Esophagus (tissue), 2 donors: Measurements from ENCODE around the gene MRPL12. TPM values are rescaled to one million over a fixed set of nuclear protein-coding genes. Genes with fewer than 3 reads are reported as not detected.

Source experiments
- H3K27ac ChIP-seq, 2 donors: one replicate each; pipeline ENCODE4 v1.5.1; 2013; ENCODE audit warnings: low read depth in 2 of 2, mild to moderate bottlenecking in 2 of 2, inconsistent platforms in 1 of 2, low read length in 1 of 2, moderate library complexity in 1 of 2
- H3K27me3 ChIP-seq, 2 donors: one replicate each; pipeline ENCODE4 v1.6.1; 2013; ENCODE audit warnings: low read length in 2 of 2, control low read depth in 1 of 2, mild to moderate bottlenecking in 1 of 2; ENCODE audit not compliant: insufficient read depth in 2 of 2, control insufficient read depth in 1 of 2
- H3K36me3 ChIP-seq, 2 donors: one replicate each; pipeline ENCODE4 v1.6.1; 2013; ENCODE audit warnings: low read length in 1 of 2; ENCODE audit not compliant: control insufficient read depth in 2 of 2, insufficient read depth in 2 of 2
- H3K4me1 ChIP-seq, 2 donors: one replicate each; pipeline ENCODE4 v1.6.1; 2013; ENCODE audit warnings: low read length in 1 of 2; ENCODE audit not compliant: control insufficient read depth in 2 of 2, insufficient read depth in 2 of 2
- H3K4me3 ChIP-seq, 2 donors: one replicate each; pipeline ENCODE4 v1.5.1; 2013; ENCODE audit warnings: low read length in 2 of 2, mild to moderate bottlenecking in 2 of 2, low read depth in 1 of 2, moderate library complexity in 1 of 2
- H3K9me3 ChIP-seq, 2 donors: one replicate each; pipeline ENCODE4 v1.6.1; 2013; ENCODE audit warnings: mild to moderate bottlenecking in 2 of 2, low read depth in 1 of 2, low read length in 1 of 2, moderate library complexity in 1 of 2; ENCODE audit not compliant: control insufficient read depth in 2 of 2, insufficient read depth in 1 of 2
- WGBS, 2 donors: extraction: QIAGEN DNeasy Blood & Tissue Kit; methylation state at CpG; one replicate each; pipeline ENCODE4 v1.1.7; 2013; 5-methylcytosine and 5-hydroxymethylcytosine counted together
- polyA plus RNA-seq, 2 donors: library from polyadenylated mRNA; stranded (reverse); fragments of 200-250 nt; gene quantifications; one replicate each; pipeline ENCODE4 v1.2.3, GENCODE V29; 2013
- donor health status: healthy with polysubstance abuse.
- donor health status: Bipolar disorder and iron deficiency.

MRPL12 gene
- polyA plus RNA-seq, 2 donors: 136 to 173 TPM

DNA sequence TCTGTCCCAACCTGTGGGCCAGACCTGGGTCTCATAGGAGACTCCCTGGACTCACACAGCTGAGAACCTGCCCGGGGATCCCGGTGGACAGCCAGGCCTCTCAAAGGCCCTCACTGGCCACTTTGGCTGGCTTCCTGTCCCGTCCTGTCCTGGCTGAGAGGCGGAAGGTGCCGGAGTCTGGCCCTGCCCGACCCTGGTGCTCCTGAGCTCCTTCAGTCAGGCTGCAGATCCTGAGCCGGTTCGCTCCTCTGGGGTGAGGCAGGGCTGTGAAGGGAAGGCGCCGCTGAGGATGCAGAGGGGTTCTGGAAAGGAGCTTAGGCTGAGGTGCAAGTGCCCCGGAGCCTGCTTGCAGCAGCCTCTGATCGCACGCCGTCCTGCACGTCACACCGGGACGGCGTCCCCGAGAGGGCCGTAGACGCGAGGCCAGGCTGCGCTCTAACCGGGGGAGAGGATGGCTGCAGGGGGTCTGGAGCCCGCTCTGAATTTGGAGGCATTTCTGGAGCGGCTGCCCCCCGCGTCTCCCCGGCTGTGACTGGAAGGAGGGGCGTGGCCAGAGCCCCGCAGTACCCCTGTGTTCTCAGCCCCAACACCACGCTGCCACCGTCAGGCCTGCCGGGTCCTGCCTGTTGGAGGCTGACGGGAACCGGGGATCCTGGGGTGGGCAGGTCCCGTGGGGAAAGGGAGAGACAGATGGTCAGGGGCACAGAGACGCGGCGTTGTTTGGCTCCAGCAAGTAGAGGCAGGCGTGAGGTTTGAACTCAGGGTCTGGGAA lies 15.2 kb upstream of the MRPL12 start:
- H3K4me3 ChIP-seq: no peak overlapping the region
- no peaks in the 10 kb centered on the region for H3K9me3 ChIP-seq
- H3K36me3 ChIP-seq: peaks cover 14 to 67% of the 10 kb centered on the region in 2 donors
- no peak overlapping the region for H3K27ac ChIP-seq
- H3K27me3 ChIP-seq: no peaks in the 10 kb centered on the region
- peaks cover 7 to 22% of the 10 kb centered on the region in 2 donors for H3K4me1 ChIP-seq
- 88% methylated on average over 40 to 41 of the region's 41 CpGs for WGBS, 2 donors

DNA sequence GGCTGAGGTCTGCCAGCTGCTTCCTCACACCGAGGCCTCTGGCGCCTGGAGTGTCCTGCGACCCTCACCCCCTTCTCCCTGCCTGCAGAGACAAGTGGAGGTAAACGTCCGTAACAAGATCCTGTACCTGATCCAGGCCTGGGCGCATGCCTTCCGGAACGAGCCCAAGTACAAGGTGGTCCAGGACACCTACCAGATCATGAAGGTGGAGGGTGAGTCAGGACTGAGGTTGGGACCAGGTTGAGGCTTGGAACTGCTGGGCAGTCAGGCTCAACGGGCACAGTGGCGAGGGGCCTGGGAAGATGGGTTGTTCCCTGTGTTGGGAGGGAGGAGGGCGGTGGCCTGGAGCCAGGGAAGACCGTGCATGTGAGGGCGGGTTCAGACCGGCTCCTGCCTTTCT lies 14.6 kb upstream of the MRPL12 start:
- Histone ChIP-seq H3K4me3 (no peak overlapping the region), H3K36me3 (peaks cover 14 to 72% of the 10 kb centered on the region in 2 donors), H3K4me1 (peaks cover 7 to 20% of the 10 kb centered on the region in 2 donors), H3K27me3 (no peaks in the 10 kb centered on the region), H3K27ac (peak overlapping the region in 1 of 2 donors; percentile 50), H3K9me3 (no peaks in the 10 kb centered on the region)
- 73 to 78% methylated on average over 14 of the region's 14 CpGs for WGBS, 2 donors

DNA sequence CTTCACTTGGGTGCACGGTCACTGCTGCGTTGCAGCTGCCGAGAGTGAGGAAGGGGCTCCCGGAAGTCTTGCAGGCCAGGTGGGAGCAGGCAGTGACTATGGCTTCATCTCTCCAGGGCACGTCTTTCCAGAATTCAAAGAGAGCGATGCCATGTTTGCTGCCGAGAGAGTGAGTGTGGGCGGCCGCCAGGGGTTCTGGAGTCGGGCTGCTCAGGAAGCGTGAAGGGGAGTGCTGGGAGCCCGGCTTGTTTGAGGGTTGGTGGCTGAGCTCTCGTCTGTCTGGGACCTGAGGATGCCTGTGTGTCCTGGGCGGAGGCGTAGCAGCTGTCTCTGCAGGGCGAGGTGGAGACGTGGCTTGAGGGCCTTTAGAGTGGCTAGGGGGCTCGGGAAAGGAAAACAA lies 13.1 kb upstream of the MRPL12 start:
- H3K4me3 ChIP-seq: no peak overlapping the region
- peaks cover 25 to 87% of the 10 kb centered on the region in 2 donors for H3K36me3 ChIP-seq
- no peaks in the 10 kb centered on the region for H3K27me3 ChIP-seq
- H3K4me1 ChIP-seq: peaks cover 7 to 13% of the 10 kb centered on the region in 2 donors
- WGBS, 2 donors: 90 to 94% methylated on average over 18 of the region's 18 CpGs
- no peak overlapping the region for H3K27ac ChIP-seq
- no peaks in the 10 kb centered on the region for H3K9me3 ChIP-seq

DNA sequence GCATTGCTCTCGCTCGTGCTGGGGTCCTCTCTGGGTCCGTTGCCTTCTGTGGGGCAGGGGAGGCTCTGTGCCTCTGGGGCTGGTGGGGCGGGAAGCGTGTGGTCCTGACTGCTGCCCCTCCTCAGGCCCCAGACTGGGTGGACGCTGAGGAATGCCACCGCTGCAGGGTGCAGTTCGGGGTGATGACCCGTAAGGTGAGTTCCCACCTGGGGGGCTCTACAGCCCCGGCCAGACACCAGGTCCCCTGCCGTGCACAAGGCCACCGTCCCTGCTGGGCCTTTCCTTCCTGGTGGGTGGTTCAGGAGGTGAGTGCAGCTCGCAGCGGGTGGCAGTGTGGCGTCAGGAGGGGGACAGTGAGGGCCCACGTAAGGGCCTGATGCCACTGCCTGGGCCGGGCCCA lies 12.6 kb upstream of the MRPL12 start:
- Histone ChIP-seq H3K4me1 (peaks cover 7 to 8% of the 10 kb centered on the region in 2 donors), H3K9me3 (no peaks in the 10 kb centered on the region), H3K27ac (no peak overlapping the region), H3K36me3 (peaks cover 29 to 91% of the 10 kb centered on the region in 2 donors), H3K4me3 (no peak overlapping the region), H3K27me3 (no peaks in the 10 kb centered on the region)
- WGBS, 2 donors: 87 to 89% methylated on average over 17 of the region's 17 CpGs

DNA sequence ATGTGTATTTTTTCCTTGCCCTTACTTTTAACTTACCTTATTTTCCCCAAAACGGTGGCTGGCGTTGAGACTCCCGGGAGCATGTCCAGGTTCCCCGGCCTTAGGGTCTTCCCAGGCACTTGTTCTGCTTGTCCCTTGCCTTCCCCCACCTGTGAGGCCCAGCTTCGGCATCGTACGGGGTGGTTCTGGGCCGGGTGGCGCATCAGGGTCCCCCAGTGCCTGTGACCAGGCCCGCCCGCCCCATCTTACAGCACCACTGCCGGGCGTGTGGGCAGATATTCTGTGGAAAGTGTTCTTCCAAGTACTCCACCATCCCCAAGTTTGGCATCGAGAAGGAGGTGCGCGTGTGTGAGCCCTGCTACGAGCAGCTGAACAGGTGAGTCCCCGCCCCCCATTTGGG lies 12.0 kb upstream of the MRPL12 start:
- peaks cover 7% of the 10 kb centered on the region in 2 donors for H3K4me1 ChIP-seq
- WGBS, 2 donors: 88 to 89% methylated on average over 18 of the region's 18 CpGs
- H3K27ac ChIP-seq: no peak overlapping the region
- H3K27me3 ChIP-seq: no peaks in the 10 kb centered on the region
- peaks cover 31 to 94% of the 10 kb centered on the region in 2 donors for H3K36me3 ChIP-seq
- no peak overlapping the region for H3K4me3 ChIP-seq
- H3K9me3 ChIP-seq: no peaks in the 10 kb centered on the region

DNA sequence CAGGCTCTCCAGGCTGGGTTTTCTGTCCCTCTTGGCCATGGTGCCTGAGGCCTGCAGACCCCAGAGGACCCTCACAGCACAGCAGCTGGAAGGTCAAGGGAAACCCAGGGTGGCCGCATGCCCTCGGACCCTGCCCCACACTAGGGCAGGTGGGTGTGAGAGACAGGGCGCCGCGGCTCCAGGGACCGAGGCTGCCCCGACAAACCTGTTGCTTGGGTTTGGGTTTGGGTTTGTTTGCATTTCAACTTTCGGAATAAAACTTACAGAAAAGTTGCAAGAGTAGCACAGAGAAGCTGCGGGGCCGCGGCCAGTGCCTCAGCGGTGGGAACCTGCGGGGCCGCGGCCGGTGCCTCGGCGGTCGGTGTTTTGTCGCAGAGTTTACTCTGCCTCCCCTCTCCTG lies 11.6 kb upstream of the MRPL12 start:
- H3K36me3 ChIP-seq: peaks cover 34 to 94% of the 10 kb centered on the region in 2 donors
- 91 to 96% methylated on average over 17 to 20 of the region's 20 CpGs for WGBS, 2 donors
- no peaks in the 10 kb centered on the region for H3K9me3 ChIP-seq
- H3K4me1 ChIP-seq: peaks cover 7% of the 10 kb centered on the region in 2 donors
- H3K27ac ChIP-seq: no peak overlapping the region
- H3K27me3 ChIP-seq: no peaks in the 10 kb centered on the region
- no peak overlapping the region for H3K4me3 ChIP-seq

DNA sequence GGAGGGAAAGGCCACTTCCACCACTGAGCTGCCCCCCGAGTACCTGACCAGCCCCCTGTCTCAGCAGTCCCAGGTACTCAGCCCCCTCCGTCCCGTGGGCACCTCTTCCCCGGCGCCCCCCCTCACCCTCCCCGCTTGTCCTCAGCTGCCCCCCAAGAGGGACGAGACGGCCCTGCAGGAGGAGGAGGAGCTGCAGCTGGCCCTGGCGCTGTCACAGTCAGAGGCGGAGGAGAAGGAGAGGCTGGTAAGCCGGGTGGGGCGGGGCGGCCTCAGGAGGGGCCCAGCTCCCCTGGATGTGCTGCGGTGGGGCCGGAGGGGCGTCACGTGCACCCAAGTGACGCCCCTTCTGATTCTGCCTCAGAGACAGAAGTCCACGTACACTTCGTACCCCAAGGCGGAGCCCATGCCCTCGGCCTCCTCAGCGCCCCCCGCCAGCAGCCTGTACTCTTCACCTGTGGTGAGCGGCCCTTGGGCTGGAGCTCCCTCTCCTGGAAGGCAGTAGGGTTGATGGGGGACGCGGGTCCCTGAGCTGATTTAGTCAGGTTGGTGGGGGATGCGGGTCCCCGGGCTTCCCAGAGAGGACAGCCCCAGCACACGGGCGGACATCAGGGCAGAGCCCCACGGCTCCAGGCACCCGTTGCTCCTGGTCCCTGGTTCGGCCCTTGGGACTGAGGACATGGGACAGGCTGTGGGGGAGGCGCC lies 9.5 kb upstream of the MRPL12 start:
- Histone ChIP-seq H3K4me3 (no peak overlapping the region), H3K27ac (no peak overlapping the region), H3K27me3 (no peaks in the 10 kb centered on the region), H3K4me1 (peaks cover 5 to 7% of the 10 kb centered on the region in 2 donors), H3K9me3 (no peaks in the 10 kb centered on the region), H3K36me3 (peaks cover 34 to 86% of the 10 kb centered on the region in 2 donors)
- 89 to 90% methylated on average over 35 of the region's 35 CpGs for WGBS, 2 donors

DNA sequence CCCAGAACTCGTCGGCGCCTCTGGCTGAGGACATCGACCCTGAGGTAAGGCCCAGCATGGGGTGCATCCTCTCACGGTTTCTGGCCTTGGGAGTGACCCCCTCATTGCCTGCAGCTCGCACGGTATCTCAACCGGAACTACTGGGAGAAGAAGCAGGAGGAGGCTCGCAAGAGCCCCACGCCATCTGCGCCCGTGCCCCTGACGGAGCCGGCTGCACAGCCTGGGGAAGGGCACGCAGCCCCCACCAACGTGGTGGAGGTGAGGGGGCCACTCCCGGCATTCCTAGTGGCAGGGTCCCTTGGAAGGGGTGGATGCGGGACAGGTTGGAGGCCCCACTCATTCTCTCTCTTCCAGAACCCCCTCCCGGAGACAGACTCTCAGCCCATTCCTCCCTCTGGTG lies 8.4 kb upstream of the MRPL12 start:
- H3K4me3 ChIP-seq: no peak overlapping the region
- no peaks in the 10 kb centered on the region for H3K9me3 ChIP-seq
- no peak overlapping the region for H3K27ac ChIP-seq
- peaks cover 0 to 4% of the 10 kb centered on the region in 2 donors for H3K4me1 ChIP-seq
- H3K27me3 ChIP-seq: no peaks in the 10 kb centered on the region
- WGBS, 2 donors: 94% methylated on average over 19 of the region's 19 CpGs
- peaks cover 33 to 75% of the 10 kb centered on the region in 2 donors for H3K36me3 ChIP-seq

DNA sequence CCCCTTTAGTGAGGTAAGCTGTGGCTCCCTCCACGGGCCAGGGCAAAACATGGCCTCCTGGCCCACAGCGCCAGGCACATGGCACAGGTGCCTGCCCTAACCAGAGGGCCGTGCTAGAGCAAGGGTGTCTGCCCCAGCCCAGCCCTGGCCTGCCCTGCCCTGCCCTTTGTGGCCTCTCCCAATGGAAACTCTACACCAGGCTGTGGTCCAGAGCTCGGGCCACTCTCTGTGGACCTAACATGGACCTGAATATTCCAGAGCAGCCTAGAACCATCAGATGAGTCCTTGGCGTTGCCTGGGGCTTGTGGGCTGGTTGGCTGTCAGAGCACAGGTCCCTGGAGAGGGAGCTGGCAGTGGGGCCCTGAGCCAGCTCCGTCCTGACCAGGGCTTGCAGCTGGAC lies 8.0 kb upstream of the MRPL12 start:
- H3K27me3 ChIP-seq: no peaks in the 10 kb centered on the region
- no peak overlapping the region for H3K27ac ChIP-seq
- no peak overlapping the region for H3K4me3 ChIP-seq
- H3K36me3 ChIP-seq: peaks cover 29 to 71% of the 10 kb centered on the region in 2 donors
- H3K9me3 ChIP-seq: no peaks in the 10 kb centered on the region
- H3K4me1 ChIP-seq: peaks cover 0 to under 1% of the 10 kb centered on the region in 2 donors
- WGBS, 2 donors: 81 to 88% methylated on average over 6 of the region's 6 CpGs
